ENCODE data around the gene CGAS.

Gene CGAS

DNA sequence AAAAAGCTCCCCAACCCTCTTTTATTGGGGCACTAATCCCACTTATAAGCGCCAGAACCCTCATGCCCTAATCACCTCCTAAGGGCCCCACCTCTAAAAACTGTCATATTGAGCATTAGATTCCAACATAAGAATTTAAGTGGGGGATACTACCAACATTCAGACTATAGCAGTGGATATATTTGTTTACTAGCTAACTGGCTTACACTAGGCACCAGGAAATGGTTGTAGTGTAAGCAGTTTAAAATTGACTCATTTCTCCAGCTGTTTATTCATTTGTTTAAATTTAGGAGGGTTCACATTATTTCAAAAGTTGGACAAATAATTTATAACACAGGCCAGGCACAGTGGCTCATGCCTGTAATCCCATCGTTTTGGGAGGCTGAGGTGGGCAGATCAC lies 32.3 kb upstream of the CGAS start:
- POLR2A ChIA-PET = interaction anchor here (2.1 kb wide), 1 partner anchor 12 kb away, joined by 5 read pairs; no protein-coding TSS in a partner anchor
- TF ChIP-seq, protein P1, sequence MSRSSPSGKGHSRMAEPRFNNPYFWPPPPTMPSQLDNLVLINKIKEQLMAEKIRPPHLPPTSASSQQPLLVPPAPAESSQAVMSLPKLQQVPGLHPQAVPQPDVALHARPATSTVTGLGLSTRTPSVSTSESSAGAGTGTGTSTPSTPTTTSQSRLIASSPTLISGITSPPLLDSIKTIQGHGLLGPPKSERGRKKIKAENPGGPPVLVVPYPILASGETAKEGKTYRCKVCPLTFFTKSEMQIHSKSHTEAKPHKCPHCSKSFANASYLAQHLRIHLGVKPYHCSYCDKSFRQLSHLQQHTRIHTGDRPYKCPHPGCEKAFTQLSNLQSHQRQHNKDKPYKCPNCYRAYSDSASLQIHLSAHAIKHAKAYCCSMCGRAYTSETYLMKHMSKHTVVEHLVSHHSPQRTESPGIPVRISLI (tag by site-specific recombination; IDR thresholded peaks at IDR 0.05) = no peak
- no peak for TF ChIP-seq PRDM1 (tag by site-specific recombination; IDR thresholded peaks at IDR 0.05)
- no peak for TF ChIP-seq ZNF785 (tag by site-specific recombination; IDR thresholded peaks at IDR 0.05)
- no peak for TF ChIP-seq ZNF433 (tag by site-specific recombination; IDR thresholded peaks at IDR 0.05; ENCODE audit: low read depth)
- no peak for TF ChIP-seq ZFP69B (tag by site-specific recombination; IDR thresholded peaks at IDR 0.05)
- TF ChIP-seq ZSCAN16 (tag by site-specific recombination; IDR thresholded peaks at IDR 0.05) = no peak
- no peak for TF ChIP-seq ZNF239 (tag by site-specific recombination; IDR thresholded peaks at IDR 0.05)
- TF ChIP-seq HOXD13 (CRISPR knock-in tag; IDR thresholded peaks at IDR 0.05; ENCODE audit: borderline replicate concordance) = no peak
- no peak for TF ChIP-seq ZNF155 (tag by site-specific recombination; IDR thresholded peaks at IDR 0.05)
- TF ChIP-seq, protein P2, sequence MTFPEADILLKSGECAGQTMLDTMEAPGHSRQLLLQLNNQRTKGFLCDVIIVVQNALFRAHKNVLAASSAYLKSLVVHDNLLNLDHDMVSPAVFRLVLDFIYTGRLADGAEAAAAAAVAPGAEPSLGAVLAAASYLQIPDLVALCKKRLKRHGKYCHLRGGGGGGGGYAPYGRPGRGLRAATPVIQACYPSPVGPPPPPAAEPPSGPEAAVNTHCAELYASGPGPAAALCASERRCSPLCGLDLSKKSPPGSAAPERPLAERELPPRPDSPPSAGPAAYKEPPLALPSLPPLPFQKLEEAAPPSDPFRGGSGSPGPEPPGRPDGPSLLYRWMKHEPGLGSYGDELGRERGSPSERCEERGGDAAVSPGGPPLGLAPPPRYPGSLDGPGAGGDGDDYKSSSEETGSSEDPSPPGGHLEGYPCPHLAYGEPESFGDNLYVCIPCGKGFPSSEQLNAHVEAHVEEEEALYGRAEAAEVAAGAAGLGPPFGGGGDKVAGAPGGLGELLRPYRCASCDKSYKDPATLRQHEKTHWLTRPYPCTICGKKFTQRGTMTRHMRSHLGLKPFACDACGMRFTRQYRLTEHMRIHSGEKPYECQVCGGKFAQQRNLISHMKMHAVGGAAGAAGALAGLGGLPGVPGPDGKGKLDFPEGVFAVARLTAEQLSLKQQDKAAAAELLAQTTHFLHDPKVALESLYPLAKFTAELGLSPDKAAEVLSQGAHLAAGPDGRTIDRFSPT (tag by site-specific recombination; IDR thresholded peaks at IDR 0.05) = no peak
- TF ChIP-seq, protein P3, sequence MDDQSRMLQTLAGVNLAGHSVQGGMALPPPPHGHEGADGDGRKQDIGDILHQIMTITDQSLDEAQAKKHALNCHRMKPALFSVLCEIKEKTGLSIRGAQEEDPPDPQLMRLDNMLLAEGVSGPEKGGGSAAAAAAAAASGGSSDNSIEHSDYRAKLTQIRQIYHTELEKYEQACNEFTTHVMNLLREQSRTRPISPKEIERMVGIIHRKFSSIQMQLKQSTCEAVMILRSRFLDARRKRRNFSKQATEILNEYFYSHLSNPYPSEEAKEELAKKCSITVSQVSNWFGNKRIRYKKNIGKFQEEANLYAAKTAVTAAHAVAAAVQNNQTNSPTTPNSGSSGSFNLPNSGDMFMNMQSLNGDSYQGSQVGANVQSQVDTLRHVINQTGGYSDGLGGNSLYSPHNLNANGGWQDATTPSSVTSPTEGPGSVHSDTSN (CRISPR knock-in tag; IDR thresholded peaks at IDR 0.05) = no peak
- no peak for TF ChIP-seq ZNF114 (tag by site-specific recombination; IDR thresholded peaks at IDR 0.05)
- no peak for TF ChIP-seq ZNF416 (tag by site-specific recombination; IDR thresholded peaks at IDR 0.05)
- TF ChIP-seq ZBTB21 (tag by site-specific recombination; IDR thresholded peaks at IDR 0.05) = no peak
- TF ChIP-seq ZNF394 (tag by site-specific recombination; IDR thresholded peaks at IDR 0.05; ENCODE audit: borderline replicate concordance) = no peak
- TF ChIP-seq, protein P4, sequence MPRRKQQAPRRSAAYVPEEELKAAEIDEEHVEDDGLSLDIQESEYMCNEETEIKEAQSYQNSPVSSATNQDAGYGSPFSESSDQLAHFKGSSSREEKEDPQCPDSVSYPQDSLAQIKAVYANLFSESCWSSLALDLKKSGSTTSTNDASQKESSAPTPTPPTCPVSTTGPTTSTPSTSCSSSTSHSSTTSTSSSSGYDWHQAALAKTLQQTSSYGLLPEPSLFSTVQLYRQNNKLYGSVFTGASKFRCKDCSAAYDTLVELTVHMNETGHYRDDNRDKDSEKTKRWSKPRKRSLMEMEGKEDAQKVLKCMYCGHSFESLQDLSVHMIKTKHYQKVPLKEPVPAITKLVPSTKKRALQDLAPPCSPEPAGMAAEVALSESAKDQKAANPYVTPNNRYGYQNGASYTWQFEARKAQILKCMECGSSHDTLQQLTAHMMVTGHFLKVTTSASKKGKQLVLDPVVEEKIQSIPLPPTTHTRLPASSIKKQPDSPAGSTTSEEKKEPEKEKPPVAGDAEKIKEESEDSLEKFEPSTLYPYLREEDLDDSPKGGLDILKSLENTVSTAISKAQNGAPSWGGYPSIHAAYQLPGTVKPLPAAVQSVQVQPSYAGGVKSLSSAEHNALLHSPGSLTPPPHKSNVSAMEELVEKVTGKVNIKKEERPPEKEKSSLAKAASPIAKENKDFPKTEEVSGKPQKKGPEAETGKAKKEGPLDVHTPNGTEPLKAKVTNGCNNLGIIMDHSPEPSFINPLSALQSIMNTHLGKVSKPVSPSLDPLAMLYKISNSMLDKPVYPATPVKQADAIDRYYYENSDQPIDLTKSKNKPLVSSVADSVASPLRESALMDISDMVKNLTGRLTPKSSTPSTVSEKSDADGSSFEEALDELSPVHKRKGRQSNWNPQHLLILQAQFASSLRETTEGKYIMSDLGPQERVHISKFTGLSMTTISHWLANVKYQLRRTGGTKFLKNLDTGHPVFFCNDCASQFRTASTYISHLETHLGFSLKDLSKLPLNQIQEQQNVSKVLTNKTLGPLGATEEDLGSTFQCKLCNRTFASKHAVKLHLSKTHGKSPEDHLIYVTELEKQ (tag by site-specific recombination; IDR thresholded peaks at IDR 0.05; ENCODE audit: borderline replicate concordance) = no peak
- TF ChIP-seq ZBTB48 (tag by site-specific recombination; IDR thresholded peaks at IDR 0.05) = no peak

DNA sequence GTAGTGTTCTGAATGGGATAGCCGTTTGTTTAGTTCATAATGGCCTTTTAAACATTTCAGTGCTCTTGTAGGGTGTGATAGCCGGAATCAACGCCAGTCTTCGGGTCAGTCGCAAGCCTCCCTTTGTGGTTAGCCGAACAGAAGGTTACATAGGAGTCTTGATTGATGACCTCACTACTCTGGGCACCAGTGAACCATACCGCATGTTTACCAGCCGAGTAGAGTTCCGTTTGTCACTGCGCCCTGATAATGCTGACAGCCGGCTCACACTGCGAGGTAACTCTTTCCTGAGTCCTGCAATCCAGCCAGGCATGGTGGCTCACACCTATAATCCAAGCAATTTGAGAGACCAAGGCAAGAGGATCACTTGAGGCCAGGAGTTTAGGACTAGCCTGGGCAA lies 29.9 kb upstream of the CGAS start:
- CTCF ChIA-PET = interaction anchor here (1.0 kb wide), 1 partner anchor 129 kb away, joined by 3 read pairs; no protein-coding TSS in a partner anchor
- Histone ChIP-seq H3K4me1 (ENCODE audit: control insufficient read depth, insufficient read depth, low read length) (no peaks in the 10 kb centered on the region), H3K4me3 (ENCODE audit: low read depth, low read length) (no peak overlapping the region), H3K9me3 (ENCODE audit: control insufficient read depth, insufficient read depth, low read depth, low read length) (no peaks in the 10 kb centered on the region), H3K27ac (ENCODE audit: extremely low read depth, low read depth, low read length) (no peak overlapping the region), H3K36me3 (ENCODE audit: control insufficient read depth in 2 of 2, insufficient read depth in 1 of 2, low read length in 2 of 2) (peaks cover 68 to 95% of the 10 kb centered on the region in 2 experiments)
- no peak for TF ChIP-seq ZNF350 (tag by site-specific recombination; IDR thresholded peaks at IDR 0.05)
- POLR2A ChIA-PET = interaction anchor here (0.6 to 1.8 kb wide), 3 partner anchors 20 to 251 kb away, joined by 3 to 5 read pairs (median 3); partner anchors contain the start of gene MTO1

More for the DNA sequence above, 32.3 kb upstream of the CGAS start:
- Histone ChIP-seq H3K4me1 (ENCODE audit: control insufficient read depth, insufficient read depth, low read length) (no peaks in the 10 kb centered on the region), H3K27ac (ENCODE audit: extremely low read depth, low read depth, low read length) (no peak overlapping the region), H3K9me3 (ENCODE audit: control insufficient read depth, insufficient read depth, low read depth, low read length) (no peaks in the 10 kb centered on the region), H3K4me3 (ENCODE audit: low read depth, low read length) (no peak overlapping the region), H3K36me3 (ENCODE audit: control insufficient read depth in 2 of 2, insufficient read depth in 1 of 2, low read length in 2 of 2) (peaks cover 76 to 94% of the 10 kb centered on the region in 2 experiments)
- CTCF ChIA-PET = interaction anchor here (0.6 kb wide), 1 partner anchor 95 kb away, joined by 3 read pairs; no protein-coding TSS in a partner anchor

Data from HEK293 (cell line).